Measurements from ENCODE around the gene REN. TPM values are rescaled to one million over a fixed set of nuclear protein-coding genes. Genes with fewer than 3 reads are reported as not detected.

The REN gene
- total RNA-seq, 1 donor from 2014 or later: not detected

DNA sequence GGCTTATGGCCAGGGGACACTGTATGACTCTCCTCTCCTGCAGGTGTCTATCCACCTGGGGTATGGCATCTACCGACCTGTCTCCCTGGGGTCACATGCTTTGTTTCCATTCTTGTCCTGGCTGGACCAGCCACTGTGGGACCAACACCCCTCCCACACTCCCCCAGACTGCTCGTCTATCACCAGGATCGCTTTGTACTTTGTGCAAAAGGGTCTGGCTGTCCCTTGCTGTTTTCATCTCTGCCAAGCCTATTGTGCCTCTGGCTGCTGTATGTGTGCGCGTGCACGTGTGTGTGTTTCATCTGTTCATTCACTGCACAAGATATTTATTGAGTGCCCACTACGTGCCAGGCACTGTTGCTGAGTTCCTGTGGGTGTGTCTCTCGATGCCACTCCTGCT is 39.8 kb downstream of the REN start:
- ChIA-PET CTCF (no interaction called here), POLR2A (no interaction called here)
- no peaks in the 10 kb centered on the region for H3K36me3 Mint-ChIP-seq (ENCODE audit: low read depth)
- no peaks in the 10 kb centered on the region for H3K9me3 Mint-ChIP-seq
- no peak overlapping the region for H3K4me3 Mint-ChIP-seq
- no peak for ATAC-seq (ENCODE audit: low read depth)
- peaks cover 5% of the 10 kb centered on the region for H3K27me3 Mint-ChIP-seq
- peaks cover 6% of the 10 kb centered on the region for H3K4me1 Mint-ChIP-seq
- intact Hi-C loops (cut with micrococcal nuclease): no loop called here
- no peak overlapping the region for H3K27ac Mint-ChIP-seq
- TF ChIP-seq, protein P1, sequence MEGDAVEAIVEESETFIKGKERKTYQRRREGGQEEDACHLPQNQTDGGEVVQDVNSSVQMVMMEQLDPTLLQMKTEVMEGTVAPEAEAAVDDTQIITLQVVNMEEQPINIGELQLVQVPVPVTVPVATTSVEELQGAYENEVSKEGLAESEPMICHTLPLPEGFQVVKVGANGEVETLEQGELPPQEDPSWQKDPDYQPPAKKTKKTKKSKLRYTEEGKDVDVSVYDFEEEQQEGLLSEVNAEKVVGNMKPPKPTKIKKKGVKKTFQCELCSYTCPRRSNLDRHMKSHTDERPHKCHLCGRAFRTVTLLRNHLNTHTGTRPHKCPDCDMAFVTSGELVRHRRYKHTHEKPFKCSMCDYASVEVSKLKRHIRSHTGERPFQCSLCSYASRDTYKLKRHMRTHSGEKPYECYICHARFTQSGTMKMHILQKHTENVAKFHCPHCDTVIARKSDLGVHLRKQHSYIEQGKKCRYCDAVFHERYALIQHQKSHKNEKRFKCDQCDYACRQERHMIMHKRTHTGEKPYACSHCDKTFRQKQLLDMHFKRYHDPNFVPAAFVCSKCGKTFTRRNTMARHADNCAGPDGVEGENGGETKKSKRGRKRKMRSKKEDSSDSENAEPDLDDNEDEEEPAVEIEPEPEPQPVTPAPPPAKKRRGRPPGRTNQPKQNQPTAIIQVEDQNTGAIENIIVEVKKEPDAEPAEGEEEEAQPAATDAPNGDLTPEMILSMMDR (IDR thresholded peaks at IDR 0.05): no peak
- no peak for DNase-seq

DNA sequence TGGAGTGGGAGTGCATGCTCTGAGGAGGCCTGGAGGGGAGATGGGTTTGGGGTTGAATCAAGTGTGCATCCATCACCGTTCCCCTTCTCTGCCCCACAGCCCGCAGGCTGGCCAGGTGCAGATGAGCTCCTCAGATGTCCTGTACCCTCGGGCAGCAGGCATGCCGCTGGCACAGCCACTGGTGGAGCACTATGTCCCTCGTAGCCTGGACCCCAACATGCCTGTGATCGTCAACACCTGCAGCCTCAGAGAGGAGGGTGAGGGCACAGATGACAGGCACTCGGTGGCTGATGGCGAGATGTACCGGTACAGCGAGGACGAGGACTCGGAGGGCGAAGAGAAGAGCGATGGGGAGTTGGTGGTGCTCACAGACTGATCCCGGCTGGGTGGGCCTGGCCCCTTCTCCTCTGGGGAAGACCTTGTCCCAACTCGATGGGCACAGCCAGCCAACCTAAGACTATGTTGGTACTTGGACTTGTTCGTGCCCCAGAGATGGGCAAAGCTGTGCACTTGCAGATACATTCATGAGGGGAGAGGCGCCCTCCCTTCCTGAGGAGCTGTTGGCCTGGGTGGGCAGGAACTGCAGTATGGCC is 40.3 kb downstream of the REN start:
- Mint-ChIP-seq H3K4me3 (no peak overlapping the region), H3K9me3 (no peaks in the 10 kb centered on the region), H3K27ac (no peak overlapping the region), H3K36me3 (ENCODE audit: low read depth) (no peaks in the 10 kb centered on the region), H3K4me1 (peaks cover 6% of the 10 kb centered on the region), H3K27me3 (peaks cover 5% of the 10 kb centered on the region)
- DNase-seq: no peak
- TF ChIP-seq, protein P1 (IDR thresholded peaks at IDR 0.05): no peak
- intact Hi-C loops (cut with micrococcal nuclease): no loop called here
- ChIA-PET POLR2A (no interaction called here), CTCF (no interaction called here)
- ATAC-seq (ENCODE audit: low read depth): no peak

DNA sequence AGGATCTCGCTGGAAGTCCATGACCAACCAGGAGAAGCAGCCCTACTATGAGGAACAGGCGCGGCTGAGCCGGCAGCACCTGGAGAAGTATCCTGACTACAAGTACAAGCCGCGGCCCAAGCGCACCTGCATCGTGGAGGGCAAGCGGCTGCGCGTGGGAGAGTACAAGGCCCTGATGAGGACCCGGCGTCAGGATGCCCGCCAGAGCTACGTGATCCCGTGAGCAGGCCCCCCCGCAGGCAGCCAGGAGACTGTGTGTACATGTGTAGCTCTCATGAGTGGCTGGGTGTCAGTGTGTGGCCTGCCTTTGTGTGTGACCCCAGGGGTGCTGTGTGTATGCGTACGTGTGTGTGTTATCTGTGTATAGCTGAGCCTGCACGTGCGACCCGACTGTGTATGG is 41.5 kb downstream of the REN start:
- peaks cover 6% of the 10 kb centered on the region for H3K4me1 Mint-ChIP-seq
- H3K36me3 Mint-ChIP-seq (ENCODE audit: low read depth): no peaks in the 10 kb centered on the region
- no peak overlapping the region for H3K4me3 Mint-ChIP-seq
- no peaks in the 10 kb centered on the region for H3K27me3 Mint-ChIP-seq
- intact Hi-C loops (cut with micrococcal nuclease): no loop called here
- no peak for DNase-seq
- no peak for ATAC-seq (ENCODE audit: low read depth)
- TF ChIP-seq, protein P1 (IDR thresholded peaks at IDR 0.05): no peak
- CTCF ChIA-PET: no interaction called here
- POLR2A ChIA-PET: no interaction called here
- no peak overlapping the region for H3K27ac Mint-ChIP-seq
- no peaks in the 10 kb centered on the region for H3K9me3 Mint-ChIP-seq

DNA sequence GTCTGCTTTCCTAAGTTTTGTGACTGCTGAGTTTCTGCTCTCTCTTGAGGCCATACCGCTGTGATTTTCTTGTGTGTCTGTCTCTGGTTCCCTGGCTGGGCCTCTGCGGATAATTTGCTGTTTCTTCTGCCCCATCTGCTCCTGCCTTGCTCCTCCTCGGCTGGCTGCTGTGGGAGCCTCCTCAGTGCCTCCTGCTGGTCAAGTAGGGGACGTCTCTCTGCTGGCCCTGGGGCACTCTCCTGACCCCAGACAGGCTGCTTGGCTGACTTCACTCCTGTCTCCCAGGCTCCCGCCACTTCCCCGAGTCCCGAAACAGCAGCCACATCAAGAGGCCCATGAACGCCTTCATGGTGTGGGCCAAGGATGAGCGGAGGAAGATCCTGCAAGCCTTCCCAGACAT is 42.8 kb downstream of the REN start:
- no peaks in the 10 kb centered on the region for H3K4me1 Mint-ChIP-seq
- no peaks in the 10 kb centered on the region for H3K36me3 Mint-ChIP-seq (ENCODE audit: low read depth)
- H3K9me3 Mint-ChIP-seq: no peaks in the 10 kb centered on the region
- intact Hi-C loops (cut with micrococcal nuclease): no loop called here
- CTCF ChIA-PET: no interaction called here
- H3K27me3 Mint-ChIP-seq: no peaks in the 10 kb centered on the region
- H3K4me3 Mint-ChIP-seq: no peak overlapping the region
- POLR2A ChIA-PET: no interaction called here
- DNase-seq: no peak
- no peak overlapping the region for H3K27ac Mint-ChIP-seq
- TF ChIP-seq, protein P1 (IDR thresholded peaks at IDR 0.05): no peak
- ATAC-seq (ENCODE audit: low read depth): no peak

DNA sequence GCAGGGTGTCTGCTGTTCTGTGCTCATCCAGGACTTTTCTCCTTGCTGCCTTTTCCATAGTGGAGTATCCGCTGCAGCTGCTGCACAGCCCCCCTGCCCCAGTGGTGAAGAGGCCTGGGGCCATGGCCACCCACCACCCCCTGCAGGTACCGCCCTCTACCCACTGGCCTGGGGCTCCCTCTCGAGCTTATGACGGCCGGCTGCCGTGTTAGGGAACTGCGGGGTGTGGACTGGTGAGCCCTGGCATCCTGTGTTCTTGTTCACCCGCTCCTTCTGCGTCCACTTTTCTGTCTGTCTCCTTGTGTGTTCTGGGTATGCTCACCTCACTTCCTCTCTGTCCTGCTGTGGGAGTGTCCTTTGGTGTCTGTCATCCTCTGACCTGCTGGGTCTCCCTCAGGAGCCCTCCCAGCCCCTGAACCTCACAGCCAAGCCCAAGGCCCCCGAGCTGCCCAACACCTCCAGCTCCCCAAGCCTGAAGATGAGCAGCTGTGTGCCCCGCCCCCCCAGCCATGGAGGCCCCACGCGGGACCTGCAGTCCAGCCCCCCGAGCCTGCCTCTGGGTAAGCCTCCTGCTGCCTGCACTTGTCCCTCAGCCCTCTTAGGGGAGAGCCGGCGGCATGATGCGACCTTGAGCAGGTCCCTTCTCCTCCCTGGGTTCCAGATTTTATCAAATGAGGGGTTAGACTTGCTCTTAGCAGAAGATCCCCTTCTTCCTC is 44.1 kb downstream of the REN start:
- TF ChIP-seq, protein P1 (IDR thresholded peaks at IDR 0.05): no peak
- no peaks in the 10 kb centered on the region for H3K4me1 Mint-ChIP-seq
- POLR2A ChIA-PET: no interaction called here
- CTCF ChIA-PET: no interaction called here
- intact Hi-C loops (cut with micrococcal nuclease): no loop called here
- H3K4me3 Mint-ChIP-seq: no peak overlapping the region
- no peak for DNase-seq
- ATAC-seq (ENCODE audit: low read depth): no peak
- no peak overlapping the region for H3K27ac Mint-ChIP-seq
- no peaks in the 10 kb centered on the region for H3K36me3 Mint-ChIP-seq (ENCODE audit: low read depth)
- H3K27me3 Mint-ChIP-seq: no peaks in the 10 kb centered on the region
- no peaks in the 10 kb centered on the region for H3K9me3 Mint-ChIP-seq
